Activated T-cell treated with anti-CD3 and anti-CD28 coated beads for 48 hours (primary cell): ENCODE results near the gene VEGFB.
A peak's percentile ranks its signal among the peaks of the same experiment; 100 is the strongest.

Experiments used
- DNase-seq: peaks from one replicate; pipeline ENCODE4 v3.0.0-alpha.2; 2020; ENCODE audit warnings: low read depth

The VEGFB gene

GRCh38 chr11:64247729-64248531 is 13.5 kb downstream of the VEGFB start:
- no peak for DNase-seq

- DNase-seq, result no peak
These were observed 14.2 kb downstream of the VEGFB start for GRCh38 chr11:64248578-64248977.

GRCh38 chr11:64249038-64249437 is 14.7 kb downstream of the VEGFB start:
- no peak for DNase-seq

- no peak for DNase-seq
These were observed 15.4 kb downstream of the VEGFB start for GRCh38 chr11:64249563-64250414.

- DNase-seq, result no peak
These were observed 16.1 kb downstream of the VEGFB start for GRCh38 chr11:64250415-64251015.

GRCh38 chr11:64251016-64251752 is 16.8 kb downstream of the VEGFB start, which contains the start of gene PLCB3:
TSS of gene PLCB3 (plus strand) at chr11:64251530. CDS start at chr11:64251650, 120 bp downstream.
- peak; percentile 70 for DNase-seq

GRCh38 chr11:64251753-64252002 is 17.3 kb downstream of the VEGFB start:
- DNase-seq, result no peak

GRCh38 chr11:64252003-64252872 is 17.9 kb downstream of the VEGFB start:
- no peak for DNase-seq

GRCh38 chr11:64253043-64253442 is 18.7 kb downstream of the VEGFB start:
- DNase-seq, result no peak

GRCh38 chr11:64253481-64253880 is 19.1 kb downstream of the VEGFB start:
- DNase-seq, result no peak

GRCh38 chr11:64254326-64254725 is 19.9 kb downstream of the VEGFB start:
- no peak for DNase-seq

GRCh38 chr11:64255135-64256128 is 21.0 kb downstream of the VEGFB start:
- DNase-seq, result no peak

- DNase-seq, result no peak
These were observed 21.9 kb downstream of the VEGFB start for GRCh38 chr11:64256300-64256699.

- DNase-seq, result no peak
These were observed 24.0 kb downstream of the VEGFB start for GRCh38 chr11:64258356-64258755.

- DNase-seq, result no peak
These were observed 24.7 kb downstream of the VEGFB start for GRCh38 chr11:64258946-64259532.

- no peak for DNase-seq
These were observed 25.2 kb downstream of the VEGFB start for GRCh38 chr11:64259533-64260067.

- DNase-seq, result no peak
These were observed 25.8 kb downstream of the VEGFB start for GRCh38 chr11:64260147-64260708.

GRCh38 chr11:64261556-64262080 is 27.2 kb downstream of the VEGFB start:
- no peak for DNase-seq
